ENCODE data around the gene NMT1. TPM values are rescaled to one million over a fixed set of nuclear protein-coding genes. Genes with fewer than 3 reads are reported as not detected.

Gene NMT1
- total RNA-seq, 1 experiment from 2014 or later, result 173 TPM

GRCh38 chr17:45138911-45139532, 77.9 kb downstream of the NMT1 start:
- CTCF ChIA-PET, result interaction anchor here (1.2 to 1.8 kb wide), 2 partner anchors 58 to 59 kb away, joined by 3 to 6 read pairs; no protein-coding TSS in a partner anchor
- Mint-ChIP-seq H3K27ac (ENCODE audit: unreplicated experiment) (no peak overlapping the region), H3K27me3 (ENCODE audit: insufficient read depth, unreplicated experiment) (no peaks in the 10 kb centered on the region), H3K4me3 (ENCODE audit: unreplicated experiment) (no peak overlapping the region), H3K4me1 (ENCODE audit: low read depth, unreplicated experiment) (no peaks in the 10 kb centered on the region), H3K9me3 (ENCODE audit: unreplicated experiment) (no peaks in the 10 kb centered on the region), H3K36me3 (ENCODE audit: insufficient read depth, unreplicated experiment) (peaks cover 21% of the 10 kb centered on the region)
- Histone ChIP-seq H3K4me3 (ENCODE audit: low read depth, low read length) (no peak overlapping the region), H3K9me3 (no peaks in the 10 kb centered on the region), H3K27me3 (replicated peaks; ENCODE audit: control insufficient read depth, insufficient read depth, low read length) (no peaks in the 10 kb centered on the region), H3K36me3 (ENCODE audit: control insufficient read depth, insufficient read depth, low read length) (peaks cover 1% of the 10 kb centered on the region; the same call in 1 of the 2 replicates), H3K4me1 (peaks cover 6% of the 10 kb centered on the region; the same call in 1 of the 2 replicates)
- intact Hi-C loops (cut with micrococcal nuclease; ENCODE audit: unreplicated experiment), result loop anchor here (10.0 kb wide), 1 partner anchor 364 kb away; no protein-coding TSS in a partner anchor
- DNase-seq, result no peak
- TF ChIP-seq CTCF (IDR thresholded peaks at IDR 0.05; ENCODE audit: insufficient read depth in 1 of 2, low read depth in 1 of 2, low read length in 1 of 2, severe bottlenecking in 1 of 2, unreplicated experiment in 1 of 2), result no peak
- POLR2A ChIA-PET, result interaction anchor here (0.7 kb wide), 1 partner anchor 27 kb away, joined by 5 read pairs; no protein-coding TSS in a partner anchor
- no TSS peak for BruUV-seq (replicated peaks)

GRCh38 chr17:45139533-45139920, 78.4 kb downstream of the NMT1 start:
- intact Hi-C loops (cut with micrococcal nuclease; ENCODE audit: unreplicated experiment), result loop anchor here (10.0 kb wide), 1 partner anchor 365 kb away; no protein-coding TSS in a partner anchor
- no peaks in the 10 kb centered on the region for H3K27me3 Mint-ChIP-seq (ENCODE audit: insufficient read depth, unreplicated experiment)
- H3K4me1 Mint-ChIP-seq (ENCODE audit: low read depth, unreplicated experiment), result no peaks in the 10 kb centered on the region
- ChIA-PET POLR2A (interaction anchor here (0.5 to 0.9 kb wide), 2 partner anchors 9 to 445 kb away, joined by 3 read pairs; partner anchors contain the start of gene HEXIM1), CTCF (interaction anchor here (1.2 kb wide), 1 partner anchor 58 kb away, joined by 3 read pairs; no protein-coding TSS in a partner anchor)
- H3K27ac Mint-ChIP-seq (ENCODE audit: unreplicated experiment), result no peak overlapping the region
- no TSS peak for BruUV-seq (replicated peaks)
- no peak overlapping the region for H3K4me3 Mint-ChIP-seq (ENCODE audit: unreplicated experiment)
- Histone ChIP-seq H3K27me3 (replicated peaks; ENCODE audit: control insufficient read depth, insufficient read depth, low read length) (no peaks in the 10 kb centered on the region), H3K9me3 (no peaks in the 10 kb centered on the region), H3K36me3 (ENCODE audit: control insufficient read depth, insufficient read depth, low read length) (peaks cover 1% of the 10 kb centered on the region; the same call in 1 of the 2 replicates), H3K4me3 (ENCODE audit: low read depth, low read length) (no peak overlapping the region), H3K4me1 (peaks cover 6% of the 10 kb centered on the region; the same call in 1 of the 2 replicates)
- no peaks in the 10 kb centered on the region for H3K9me3 Mint-ChIP-seq (ENCODE audit: unreplicated experiment)
- H3K36me3 Mint-ChIP-seq (ENCODE audit: insufficient read depth, unreplicated experiment), result peaks cover 26% of the 10 kb centered on the region
- no peak for TF ChIP-seq CTCF (IDR thresholded peaks at IDR 0.05; ENCODE audit: insufficient read depth in 1 of 2, low read depth in 1 of 2, low read length in 1 of 2, severe bottlenecking in 1 of 2, unreplicated experiment in 1 of 2)
- DNase-seq, result no peak

GRCh38 chr17:45143094-45143670, 82.1 kb downstream of the NMT1 start:
- POLR2A ChIA-PET, result interaction anchor here (0.7 kb wide), 1 partner anchor 167 kb away, joined by 4 read pairs; no protein-coding TSS in a partner anchor
- no TSS peak for BruUV-seq (replicated peaks)
- Mint-ChIP-seq H3K36me3 (ENCODE audit: insufficient read depth, unreplicated experiment) (peaks cover 34% of the 10 kb centered on the region), H3K4me3 (ENCODE audit: unreplicated experiment) (no peak overlapping the region), H3K27me3 (ENCODE audit: insufficient read depth, unreplicated experiment) (peaks cover under 1% of the 10 kb centered on the region), H3K4me1 (ENCODE audit: low read depth, unreplicated experiment) (peaks cover 9% of the 10 kb centered on the region), H3K27ac (ENCODE audit: unreplicated experiment) (no peak overlapping the region), H3K9me3 (ENCODE audit: unreplicated experiment) (no peaks in the 10 kb centered on the region)
- intact Hi-C loops (cut with micrococcal nuclease; ENCODE audit: unreplicated experiment), result no loop called here
- CTCF ChIA-PET, result interaction anchor here (1.6 kb wide), 1 partner anchor 8 kb away, joined by 6 read pairs; the partner anchor contains the start of gene ACBD4
- Histone ChIP-seq H3K36me3 (ENCODE audit: control insufficient read depth, insufficient read depth, low read length) (no peaks in the 10 kb centered on the region; the same call in 1 of the 2 replicates), H3K4me3 (ENCODE audit: low read depth, low read length) (no peak overlapping the region), H3K27me3 (replicated peaks; ENCODE audit: control insufficient read depth, insufficient read depth, low read length) (no peaks in the 10 kb centered on the region), H3K4me1 (peaks cover 11% of the 10 kb centered on the region), H3K9me3 (no peaks in the 10 kb centered on the region)
- no peak for TF ChIP-seq CTCF (IDR thresholded peaks at IDR 0.05; ENCODE audit: insufficient read depth in 1 of 2, low read depth in 1 of 2, low read length in 1 of 2, severe bottlenecking in 1 of 2, unreplicated experiment in 1 of 2)
- no peak for DNase-seq

Data from Caco-2 (cell line).